H9 (cell line): ENCODE data around the gene FLT3. TPM values are rescaled to one million over a fixed set of nuclear protein-coding genes. Genes with fewer than 3 reads are reported as not detected.

Experiments used
- DNase-seq: peaks from one replicate; pipeline ENCODE4 v3.0.0-alpha.2; 2017
- H2AFZ ChIP-seq: one replicate; pipeline ENCODE4 v1.6.1; 2013; ENCODE audit warnings: mild to moderate bottlenecking, low read length, control low read depth, moderate library complexity
- H2AK5ac ChIP-seq: 2 replicates; pipeline ENCODE4 v1.6.1; 2013; ENCODE audit warnings: low read length, control low read depth, mixed read lengths; ENCODE audit not compliant: insufficient read length
- H2BK120ac ChIP-seq: one replicate; pipeline ENCODE4 v1.6.1; 2013; ENCODE audit warnings: low read depth, mild to moderate bottlenecking, low read length, control low read depth, inconsistent platforms; ENCODE audit not compliant: poor library complexity, severe bottlenecking
- H2BK12ac ChIP-seq: 2 replicates; pipeline ENCODE4 v1.6.1; 2013; ENCODE audit warnings: low read length, control low read depth, mixed read lengths, low read depth; ENCODE audit not compliant: insufficient read length
- H2BK15ac ChIP-seq: 2 replicates; pipeline ENCODE4 v1.6.1; 2013; ENCODE audit warnings: low read depth, low read length, control low read depth
- H2BK20ac ChIP-seq: one replicate; pipeline ENCODE4 v1.6.1; 2013; ENCODE audit warnings: low read depth, mild to moderate bottlenecking, low read length, control low read depth, inconsistent platforms; ENCODE audit not compliant: poor library complexity, severe bottlenecking
- H2BK5ac ChIP-seq: 2 replicates; pipeline ENCODE4 v1.6.1; 2013; ENCODE audit warnings: low read length, control low read depth, mixed read lengths; ENCODE audit not compliant: insufficient read length
- H3K14ac ChIP-seq: 2 replicates; pipeline ENCODE4 v1.6.1; 2013; ENCODE audit warnings: low read length, control low read depth; ENCODE audit not compliant: insufficient read depth
- H3K18ac ChIP-seq: 2 replicates; pipeline ENCODE4 v1.6.1; 2013; ENCODE audit warnings: low read depth, mild to moderate bottlenecking, mixed read lengths, low read length, control low read depth; ENCODE audit not compliant: insufficient read length
- H3K23ac ChIP-seq: 2 replicates; pipeline ENCODE4 v1.6.1; 2013; ENCODE audit warnings: low read length, control low read depth, mixed read lengths, low read depth; ENCODE audit not compliant: insufficient read length
- H3K23me2 ChIP-seq: 2 replicates; pipeline ENCODE4 v1.6.1; 2013; ENCODE audit warnings: low read depth, mild to moderate bottlenecking, mixed read lengths, low read length, control low read depth; ENCODE audit not compliant: insufficient read length, poor library complexity, severe bottlenecking
- H3K27ac ChIP-seq: 2 replicates; pipeline ENCODE4 v1.5.1; 2013; ENCODE audit warnings: low read length, control low read depth, mixed read lengths, low read depth; ENCODE audit not compliant: insufficient read length
- H3K27me3 ChIP-seq: 2 replicates; pipeline ENCODE4 v1.6.1; 2013; ENCODE audit warnings: low read length, control low read depth, inconsistent platforms; ENCODE audit not compliant: insufficient read depth
- H3K4ac ChIP-seq: 2 replicates; pipeline ENCODE4 v1.6.1; 2013; ENCODE audit warnings: low read depth, mild to moderate bottlenecking, control low read depth, inconsistent platforms, low read length, moderate library complexity
- H3K4me1 ChIP-seq: 2 replicates; pipeline ENCODE4 v1.6.1; 2013; ENCODE audit warnings: low read length, control low read depth, inconsistent platforms; ENCODE audit not compliant: insufficient read depth
- H3K4me2 ChIP-seq: 2 replicates; pipeline ENCODE4 v1.6.1; 2013; ENCODE audit warnings: low read length, control low read depth, mixed read lengths; ENCODE audit not compliant: insufficient read length, insufficient read depth
- H3K56ac ChIP-seq: 2 replicates; pipeline ENCODE4 v1.6.1; 2013; ENCODE audit warnings: low read depth, mild to moderate bottlenecking, mixed read lengths, low read length, control low read depth; ENCODE audit not compliant: insufficient read length
- H3K79me1 ChIP-seq: 2 replicates; pipeline ENCODE4 v1.6.1; 2013; ENCODE audit warnings: low read depth, mild to moderate bottlenecking, moderate library complexity, low read length, control low read depth, inconsistent platforms; ENCODE audit not compliant: insufficient read depth, poor library complexity, severe bottlenecking
- H3K79me2 ChIP-seq: 2 replicates; pipeline ENCODE4 v1.6.1; 2013; ENCODE audit warnings: low read length, control low read depth, inconsistent platforms; ENCODE audit not compliant: insufficient read depth
- H3K9ac ChIP-seq: 2 replicates; pipeline ENCODE4 v1.6.1; 2013; ENCODE audit warnings: low read length, control low read depth, mixed read lengths; ENCODE audit not compliant: insufficient read length; ENCODE audit errors: extremely low read depth
- H3K9me3 ChIP-seq: one replicate; pipeline ENCODE4 v1.6.1; 2013; ENCODE audit warnings: low read depth, low read length, inconsistent platforms; ENCODE audit not compliant: control insufficient read depth
- H3T11ph ChIP-seq: one replicate; pipeline ENCODE4 v1.6.1; 2013; ENCODE audit warnings: mild to moderate bottlenecking, low read length, control low read depth, inconsistent platforms
- H4K20me1 ChIP-seq: one replicate; pipeline ENCODE4 v1.6.1; 2013; ENCODE audit not compliant: control insufficient read depth, insufficient read length, insufficient read depth
- H4K5ac ChIP-seq: 2 replicates; pipeline ENCODE4 v1.6.1; 2013; ENCODE audit warnings: low read depth, mild to moderate bottlenecking, mixed read lengths, low read length, control low read depth; ENCODE audit not compliant: insufficient read length
- H4K8ac ChIP-seq: replicated peaks from 2 replicates; pipeline ENCODE4 v1.6.1; 2013; ENCODE audit warnings: low read length, control low read depth, mixed read lengths, low read depth; ENCODE audit not compliant: insufficient read length
- H4K91ac ChIP-seq: 2 replicates; pipeline ENCODE4 v1.6.1; 2013; ENCODE audit warnings: low read depth, mild to moderate bottlenecking, moderate library complexity, mixed read lengths, low read length, control low read depth; ENCODE audit not compliant: insufficient read length
- H3K27ac Mint-ChIP-seq, 3 experiments: 2 replicates in 2 of 3; 3 replicates in 1 of 3; pipeline ENCODE4 v1.8.0; 2020 to 2021; ENCODE audit warnings: mixed read lengths in 3 of 3, mild to moderate bottlenecking in 1 of 3, moderate library complexity in 1 of 3
- H3K27me3 Mint-ChIP-seq: 2 replicates; pipeline ENCODE4 v1.8.0; 2021; ENCODE audit warnings: low read depth, mild to moderate bottlenecking, moderate library complexity, mixed read lengths
- H3K36me3 Mint-ChIP-seq, 3 experiments: 2 replicates in 2 of 3; 3 replicates in 1 of 3; pipeline ENCODE4 v1.8.0; 2020 to 2021; ENCODE audit warnings: low read depth in 3 of 3, mixed read lengths in 3 of 3; ENCODE audit not compliant: insufficient read depth in 1 of 3
- H3K4me1 Mint-ChIP-seq, 2 experiments: 2 replicates each; pipeline ENCODE4 v1.8.0; 2020; ENCODE audit warnings: mixed read lengths in 2 of 2
- H3K4me3 Mint-ChIP-seq, 2 experiments: 2 replicates in 1 of 2; 3 replicates in 1 of 2; pipeline ENCODE4 v1.8.0; 2020 to 2021; ENCODE audit warnings: mild to moderate bottlenecking in 2 of 2, mixed read lengths in 2 of 2, moderate library complexity in 1 of 2
- H3K9me3 Mint-ChIP-seq, 2 experiments: 2 replicates in 1 of 2; 3 replicates in 1 of 2; pipeline ENCODE4 v1.8.0; 2020; ENCODE audit warnings: mild to moderate bottlenecking in 2 of 2, mixed read lengths in 2 of 2, moderate library complexity in 1 of 2
- WGBS: extraction: QIAGEN DNeasy Blood & Tissue Kit; methylation state at CpG from one replicate; pipeline ENCODE4 v1.1.7; 2013; ENCODE audit warnings: missing lambda C conversion rate, low lambda C conversion rate, mixed read lengths; ENCODE audit not compliant: insufficient read length; ENCODE audit errors: extremely low coverage; 5-methylcytosine and 5-hydroxymethylcytosine counted together
- total RNA-seq: library from RNA; stranded (reverse); gene quantifications from 2 replicates; pipeline ENCODE4 v1.2.1, GENCODE V29; 2021
- TF ChIP-seq, protein P1 (sequence below): fragments of 200-600 bp; sonication (generic); conservative IDR thresholded peaks from 3 replicates; pipeline ENCODE4 v1.8.0; 2021; ENCODE audit warnings: antibody characterized with exemption, mild to moderate bottlenecking

Gene FLT3
- total RNA-seq, 1 experiment from 2014 or later = 0.44 TPM

DNA sequence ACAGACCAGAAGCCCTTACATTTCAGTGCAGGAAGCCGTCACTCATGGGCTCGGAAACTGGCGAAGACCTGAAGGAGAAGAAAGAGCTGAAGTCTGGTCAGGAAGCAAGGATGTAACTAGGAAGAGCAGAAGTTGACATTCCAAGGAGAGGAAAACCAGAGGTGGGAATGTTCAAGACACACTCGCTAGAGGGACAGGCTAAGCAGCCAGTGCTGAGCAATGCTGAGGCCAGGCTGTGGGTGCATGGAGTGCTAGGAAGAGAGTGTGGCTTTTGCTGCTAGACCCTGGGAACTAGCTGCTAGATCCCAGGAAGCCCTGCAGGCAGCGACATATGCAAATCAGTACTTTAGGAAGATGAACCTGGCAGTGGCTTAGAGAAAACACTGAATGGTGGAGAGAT, 99.8 kb downstream of the FLT3 start:
- no peaks in the 10 kb centered on the region for H3K36me3 Mint-ChIP-seq
- no peaks in the 10 kb centered on the region for H3K27me3 ChIP-seq
- H3K4ac ChIP-seq = no peak overlapping the region
- no peak overlapping the region for H3K18ac ChIP-seq
- no peak overlapping the region for H2BK5ac ChIP-seq
- no peak overlapping the region for H3K56ac ChIP-seq
- no peak overlapping the region for H3K9ac ChIP-seq
- no peak overlapping the region for H2BK120ac ChIP-seq
- no peak overlapping the region for H3K27ac ChIP-seq
- H2BK12ac ChIP-seq = no peak overlapping the region
- H3K14ac ChIP-seq = no peak overlapping the region
- WGBS = no CpG with 5 or more reads among the region's 5 CpGs
- H3K27ac Mint-ChIP-seq = no peak overlapping the region; a peak in 1 of 7 replicates
- H3K4me3 Mint-ChIP-seq = no peak overlapping the region
- no peaks in the 10 kb centered on the region for H3K9me3 ChIP-seq
- no peak overlapping the region for H3K23ac ChIP-seq
- H3K23me2 ChIP-seq = no peaks in the 10 kb centered on the region
- H3K79me2 ChIP-seq = no peaks in the 10 kb centered on the region
- H3K4me1 Mint-ChIP-seq = peaks cover 6 to 11% of the 10 kb centered on the region in 2 experiments
- H3K79me1 ChIP-seq = no peaks in the 10 kb centered on the region
- no peak overlapping the region for H4K91ac ChIP-seq
- TF ChIP-seq, protein P1, sequence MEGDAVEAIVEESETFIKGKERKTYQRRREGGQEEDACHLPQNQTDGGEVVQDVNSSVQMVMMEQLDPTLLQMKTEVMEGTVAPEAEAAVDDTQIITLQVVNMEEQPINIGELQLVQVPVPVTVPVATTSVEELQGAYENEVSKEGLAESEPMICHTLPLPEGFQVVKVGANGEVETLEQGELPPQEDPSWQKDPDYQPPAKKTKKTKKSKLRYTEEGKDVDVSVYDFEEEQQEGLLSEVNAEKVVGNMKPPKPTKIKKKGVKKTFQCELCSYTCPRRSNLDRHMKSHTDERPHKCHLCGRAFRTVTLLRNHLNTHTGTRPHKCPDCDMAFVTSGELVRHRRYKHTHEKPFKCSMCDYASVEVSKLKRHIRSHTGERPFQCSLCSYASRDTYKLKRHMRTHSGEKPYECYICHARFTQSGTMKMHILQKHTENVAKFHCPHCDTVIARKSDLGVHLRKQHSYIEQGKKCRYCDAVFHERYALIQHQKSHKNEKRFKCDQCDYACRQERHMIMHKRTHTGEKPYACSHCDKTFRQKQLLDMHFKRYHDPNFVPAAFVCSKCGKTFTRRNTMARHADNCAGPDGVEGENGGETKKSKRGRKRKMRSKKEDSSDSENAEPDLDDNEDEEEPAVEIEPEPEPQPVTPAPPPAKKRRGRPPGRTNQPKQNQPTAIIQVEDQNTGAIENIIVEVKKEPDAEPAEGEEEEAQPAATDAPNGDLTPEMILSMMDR = peak; percentile 12; the same call in 2 of the 3 replicates
- no peaks in the 10 kb centered on the region for H4K20me1 ChIP-seq
- H2AFZ ChIP-seq = no peak overlapping the region
- no peaks in the 10 kb centered on the region; a peak in 1 of 5 replicates for H3K9me3 Mint-ChIP-seq
- no peaks in the 10 kb centered on the region for H3K4me1 ChIP-seq
- peaks cover 25% of the 10 kb centered on the region for H3K27me3 Mint-ChIP-seq
- H2BK15ac ChIP-seq = no peak overlapping the region
- H2BK20ac ChIP-seq = no peak overlapping the region
- H3K4me2 ChIP-seq = no peak overlapping the region
- H2AK5ac ChIP-seq = no peak overlapping the region
- no peak overlapping the region for H4K5ac ChIP-seq
- H3T11ph ChIP-seq = no peak overlapping the region
- H4K8ac ChIP-seq = no peak overlapping the region
- DNase-seq = peak; percentile 65
